ENCODE data around the gene PXDN. TPM values are rescaled to one million over a fixed set of nuclear protein-coding genes. Genes with fewer than 3 reads are reported as not detected.

Gene PXDN
- total and polyA plus RNA-seq, 2 donors (not counting 1 experiment from before 2014, with no cell fraction given) = 0.21 to 1.4 TPM

- peaks cover 6% of the 10 kb centered on the region for H3K27me3 Mint-ChIP-seq
- peaks cover 4% of the 10 kb centered on the region for H3K9me3 Mint-ChIP-seq (ENCODE audit: insufficient read depth)
- H3K4me3 Mint-ChIP-seq = no peak overlapping the region
- H3K36me3 ChIP-seq (replicated peaks in 1 of 2; ENCODE audit: control extremely low read depth in 1 of 2, control insufficient read depth in 1 of 2, extremely low read depth in 1 of 2, insufficient read depth in 2 of 2, low read length in 1 of 2) = no peaks in the 10 kb centered on the region
- no peak overlapping the region for H3K27ac Mint-ChIP-seq
- TF ChIP-seq EZH2 (IDR thresholded peaks at IDR 0.05; ENCODE audit: borderline replicate concordance, insufficient read depth, low read depth, low read length, poor library complexity, severe bottlenecking) (no peak), CTCF (IDR thresholded peaks at IDR 0.05) (no peak)
- H3K79me2 ChIP-seq (ENCODE audit: control insufficient read depth, insufficient read depth, low read length) = no peaks in the 10 kb centered on the region
- peaks cover 0 to 21% (median 1%) of the 10 kb centered on the region in 3 donors for H3K9me3 ChIP-seq (ENCODE audit: control extremely low read depth in 1 of 3, control insufficient read depth in 2 of 3, insufficient read depth in 1 of 3, low read length in 2 of 3)
- no peaks in the 10 kb centered on the region for H4K20me1 ChIP-seq (ENCODE audit: control insufficient read depth, insufficient read depth, low read length, poor library complexity, severe bottlenecking)
- no peak overlapping the region for H3K4me3 ChIP-seq (ENCODE audit: control extremely low read depth in 1 of 5, extremely low read depth in 1 of 5, insufficient read depth in 1 of 5, low read depth in 2 of 5, low read length in 4 of 5)
- H3K27me3 ChIP-seq (replicated peaks in 1 of 4; ENCODE audit: control extremely low read depth in 1 of 4, control insufficient read depth in 3 of 4, insufficient read depth in 4 of 4, low read length in 3 of 4) = no peaks in the 10 kb centered on the region
- peak overlapping the region; percentile 9 for H3K4me2 ChIP-seq (replicated peaks; ENCODE audit: low read depth, low read length, poor library complexity, severe bottlenecking)
- no peak overlapping the region for H2AFZ ChIP-seq (ENCODE audit: insufficient read depth, low read depth, low read length, poor library complexity, severe bottlenecking)
- H3K4me1 ChIP-seq (ENCODE audit: control insufficient read depth in 2 of 2, insufficient read depth in 2 of 2, low read length in 2 of 2) = peaks cover 40 to 43% of the 10 kb centered on the region in 2 donors
- ChIA-PET CTCF (interaction anchor here (0.6 kb wide), 1 partner anchor 67 kb away, joined by 3 read pairs; no protein-coding TSS in a partner anchor), POLR2A (no interaction called here)
- peaks cover 43% of the 10 kb centered on the region for H3K4me1 Mint-ChIP-seq
- no peak overlapping the region for H3K27ac ChIP-seq (ENCODE audit: low read length in 2 of 2)
- intact Hi-C loops (cut with micrococcal nuclease) = no loop called here
- ATAC-seq (ENCODE audit: low read depth) (no peak), DNase-seq (no peak)
- no peak overlapping the region for H3K9ac ChIP-seq (ENCODE audit: low read length)
- WGBS (ENCODE audit: insufficient coverage) = 53% methylated on average over 11 of the region's 11 CpGs
These were observed 126.8 kb downstream of the PXDN start for GRCh38 chr2:1617425-1618021.

GRCh38 chr2:1614564-1614963 lies 129.8 kb downstream of the PXDN start:
- no peak for TF ChIP-seq EZH2 (IDR thresholded peaks at IDR 0.05; ENCODE audit: borderline replicate concordance, insufficient read depth, low read depth, low read length, poor library complexity, severe bottlenecking)
- no peak for TF ChIP-seq CTCF (IDR thresholded peaks at IDR 0.05)
- Mint-ChIP-seq H3K27ac (peak overlapping the region; percentile 34), H3K4me1 (peaks cover 62% of the 10 kb centered on the region), H3K27me3 (peaks cover 9% of the 10 kb centered on the region), H3K9me3 (ENCODE audit: insufficient read depth) (peaks cover 4% of the 10 kb centered on the region), H3K4me3 (peak overlapping the region; percentile 61)
- Histone ChIP-seq H3K9ac (ENCODE audit: low read length) (peak overlapping the region; percentile 11), H3K4me2 (replicated peaks; ENCODE audit: low read depth, low read length, poor library complexity, severe bottlenecking) (peak overlapping the region; percentile 64), H3K27me3 (replicated peaks in 1 of 4; ENCODE audit: control extremely low read depth in 1 of 4, control insufficient read depth in 3 of 4, insufficient read depth in 4 of 4, low read length in 3 of 4) (no peaks in the 10 kb centered on the region), H3K9me3 (ENCODE audit: control extremely low read depth in 1 of 3, control insufficient read depth in 2 of 3, insufficient read depth in 1 of 3, low read length in 2 of 3) (peaks cover 0 to 20% (median 1%) of the 10 kb centered on the region in 3 donors), H3K36me3 (replicated peaks in 1 of 2; ENCODE audit: control extremely low read depth in 1 of 2, control insufficient read depth in 1 of 2, extremely low read depth in 1 of 2, insufficient read depth in 2 of 2, low read length in 1 of 2) (no peaks in the 10 kb centered on the region), H3K79me2 (ENCODE audit: control insufficient read depth, insufficient read depth, low read length) (no peaks in the 10 kb centered on the region), H3K4me3 (ENCODE audit: control extremely low read depth in 1 of 5, extremely low read depth in 1 of 5, insufficient read depth in 1 of 5, low read depth in 2 of 5, low read length in 4 of 5) (peak overlapping the region in 2 of 5 experiments; percentile 4 to 15), H4K20me1 (ENCODE audit: control insufficient read depth, insufficient read depth, low read length, poor library complexity, severe bottlenecking) (no peaks in the 10 kb centered on the region), H3K27ac (ENCODE audit: low read length in 2 of 2) (peak overlapping the region in 1 of 2 donors; percentile 22), H3K4me1 (ENCODE audit: control insufficient read depth in 2 of 2, insufficient read depth in 2 of 2, low read length in 2 of 2) (peaks cover 51 to 62% of the 10 kb centered on the region in 2 donors), H2AFZ (ENCODE audit: insufficient read depth, low read depth, low read length, poor library complexity, severe bottlenecking) (no peak overlapping the region)
- CTCF ChIA-PET = no interaction called here
- POLR2A ChIA-PET = no interaction called here
- intact Hi-C loops (cut with micrococcal nuclease) = no loop called here
- ATAC-seq (ENCODE audit: low read depth) (peak; percentile 86), DNase-seq (peak; percentile 80)
- 0% methylated on average over 7 of the region's 10 CpGs for WGBS (ENCODE audit: insufficient coverage)
